Right ventricle myocardium superior (tissue), 1 donor: Measurements from ENCODE around the gene FCHSD2. TPM values are rescaled to one million over a fixed set of nuclear protein-coding genes. Genes with fewer than 3 reads are reported as not detected.
A peak's percentile ranks its signal among the peaks of the same experiment; 100 is the strongest.
"Not testable (repeated sequence)": the region's sequence is repeated elsewhere in the genome, so short reads cannot be mapped to it uniquely, and the experiment has no call there.

Experiments used
- ATAC-seq: fragments of 200-7000 bp; cut with Tn5 transposase; one replicate; pipeline ENCODE4 v1.9.1; 2020; ENCODE audit warnings: mild to moderate bottlenecking; ENCODE audit not compliant: poor library complexity
- DNase-seq: peaks from one replicate; pipeline ENCODE4 v3.0.0-alpha.2; 2020
- intact Hi-C: fragments of 100-400 bp; cut with DNase I; formaldehyde crosslinking; loops from one replicate; pipeline ENCODE4 v1.11.2; 2022
- total RNA-seq: library from RNA; stranded (reverse); fragmentation: NEBNext Ultra II Directional; extraction: Animal tissue kit (Norgen Biotek cat#: 25700); gene quantifications from one replicate; pipeline ENCODE4 v1.2.1, GENCODE V29; 2021
- donor health status: DM: no; HTN: yes; CAD: no; lungs with severe emphysema.

FCHSD2 gene
- total RNA-seq, 1 donor from 2014 or later = 40.4 TPM

DNA sequence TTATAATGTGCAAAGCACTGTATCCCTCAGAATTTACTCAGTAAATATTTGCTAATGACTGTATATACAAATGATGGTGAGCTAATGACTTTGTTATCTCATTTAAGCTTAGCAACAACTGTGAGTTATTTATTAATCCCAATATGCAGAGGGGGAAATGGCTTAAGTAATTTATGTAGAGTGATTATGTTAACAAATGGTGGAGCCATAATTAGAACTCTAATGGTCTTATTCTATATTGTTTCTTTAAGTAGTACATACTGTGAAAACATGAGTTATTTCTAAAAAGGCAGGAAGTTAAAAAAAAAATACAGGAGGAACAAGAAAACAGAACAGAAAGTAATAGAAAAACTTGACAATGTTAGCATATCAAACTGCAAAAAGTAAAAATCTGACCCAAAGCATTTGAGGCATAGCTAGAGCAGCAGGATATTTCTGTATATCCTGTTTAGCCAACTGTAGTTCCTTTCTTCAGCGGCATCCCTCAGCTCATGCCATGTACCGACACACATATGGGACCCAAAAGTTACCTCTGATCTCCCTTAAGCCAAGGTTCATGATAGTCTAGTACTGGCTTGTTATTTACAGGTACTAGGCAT, 94.2 kb downstream of the FCHSD2 start:
- ATAC-seq (peak; percentile 43), DNase-seq (no peak)
- intact Hi-C loops = no loop called here

DNA sequence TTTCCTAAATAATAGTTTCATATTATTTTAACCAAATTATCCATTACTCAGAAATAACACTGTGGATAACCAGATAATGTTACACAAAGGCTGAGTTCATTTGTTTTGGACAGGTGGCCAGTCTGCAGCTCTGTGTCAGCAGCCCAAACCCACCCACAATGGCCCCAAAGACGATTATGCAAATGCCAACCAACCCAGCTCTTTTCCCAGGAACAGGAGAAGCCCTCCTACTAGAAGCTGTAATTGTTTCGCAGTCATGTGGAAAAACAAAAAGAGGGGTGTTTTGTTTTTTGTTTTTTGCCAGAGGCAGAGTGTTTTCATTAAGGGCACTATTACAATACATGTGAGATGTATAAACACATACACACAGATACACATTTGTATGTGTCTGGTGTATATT, 102.1 kb downstream of the FCHSD2 start:
- DNase-seq = no peak
- intact Hi-C loops = no loop called here
- ATAC-seq = no peak

DNA sequence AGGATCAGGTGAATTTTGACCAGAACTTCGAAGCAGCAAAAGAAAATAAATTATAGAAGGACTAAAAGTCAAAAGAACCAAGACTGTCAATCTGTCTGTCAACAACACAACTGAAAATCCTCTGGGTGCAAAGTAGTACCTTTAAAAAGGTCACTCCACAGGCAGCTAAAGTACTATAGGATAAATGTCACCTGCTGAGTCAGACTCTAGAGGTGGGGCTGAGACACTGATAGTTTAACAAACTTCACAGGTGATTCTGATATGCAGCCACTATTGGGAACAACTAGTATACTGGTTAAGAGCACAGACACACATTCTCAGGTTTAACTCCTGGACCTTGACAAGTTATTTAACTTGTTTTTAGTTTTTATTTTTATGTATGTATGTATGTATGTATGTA, 107.3 kb downstream of the FCHSD2 start:
- DNase-seq = no peak
- no peak for ATAC-seq
- intact Hi-C loops = no loop called here

DNA sequence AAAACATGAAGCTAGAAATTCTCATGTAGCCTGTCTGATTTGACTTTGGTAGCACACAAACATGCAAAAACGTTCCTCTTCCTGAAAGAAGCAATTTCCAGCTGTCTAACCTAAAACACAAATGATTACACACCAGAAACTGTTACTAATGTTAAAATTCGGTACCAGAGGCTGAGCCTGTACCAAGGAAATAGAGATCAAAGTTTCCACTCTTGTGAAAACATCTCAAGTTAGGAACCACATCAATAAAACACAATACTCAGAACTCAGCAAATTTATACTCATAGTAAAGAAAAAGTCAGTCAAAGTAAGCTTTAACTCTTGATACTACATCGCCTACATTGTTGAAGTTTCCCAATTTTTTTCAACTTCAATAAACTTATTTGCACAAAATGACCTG, 107.8 kb downstream of the FCHSD2 start:
- ATAC-seq = no peak
- intact Hi-C loops = no loop called here
- no peak for DNase-seq

DNA sequence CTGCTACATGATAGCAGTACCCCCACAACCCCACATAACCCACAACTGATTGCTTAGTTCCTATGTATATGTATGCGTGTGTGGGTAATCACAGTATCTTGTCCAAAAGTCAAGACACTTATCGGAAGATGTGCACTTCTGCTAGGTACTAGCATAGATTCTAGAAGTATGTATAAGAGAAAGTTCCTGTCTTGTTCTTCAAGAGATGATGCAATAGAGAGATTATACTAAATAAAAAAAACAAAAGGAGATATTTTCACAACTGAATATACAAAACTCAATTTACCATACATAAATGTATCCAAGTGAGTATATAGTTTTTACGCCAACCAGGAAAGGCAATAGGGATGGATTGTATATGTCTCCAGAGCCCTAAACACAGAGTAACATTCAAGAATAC, 112.0 kb downstream of the FCHSD2 start:
- DNase-seq (no peak), ATAC-seq (no peak)
- intact Hi-C loops = no loop called here

DNA sequence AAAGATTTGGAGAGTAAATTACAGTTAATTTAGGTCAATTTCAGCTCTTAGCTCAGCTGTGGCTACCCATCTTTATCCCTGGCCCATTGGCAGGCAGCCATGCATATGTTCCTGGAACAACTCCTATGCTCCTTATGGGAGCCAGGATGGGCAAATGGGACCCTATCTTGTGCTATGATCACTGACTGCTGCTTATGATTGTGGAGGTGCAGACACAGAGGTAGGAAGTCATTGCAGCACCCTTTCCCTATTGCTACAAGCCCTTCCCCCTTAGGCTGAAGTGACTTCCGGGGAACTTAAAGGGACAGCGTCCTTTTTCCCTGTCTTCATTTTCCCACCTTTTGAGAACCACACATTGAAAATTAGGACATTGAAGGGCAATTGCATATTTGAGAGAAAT, 112.7 kb downstream of the FCHSD2 start:
- ATAC-seq (no peak), DNase-seq (no peak)
- intact Hi-C loops = no loop called here

DNA sequence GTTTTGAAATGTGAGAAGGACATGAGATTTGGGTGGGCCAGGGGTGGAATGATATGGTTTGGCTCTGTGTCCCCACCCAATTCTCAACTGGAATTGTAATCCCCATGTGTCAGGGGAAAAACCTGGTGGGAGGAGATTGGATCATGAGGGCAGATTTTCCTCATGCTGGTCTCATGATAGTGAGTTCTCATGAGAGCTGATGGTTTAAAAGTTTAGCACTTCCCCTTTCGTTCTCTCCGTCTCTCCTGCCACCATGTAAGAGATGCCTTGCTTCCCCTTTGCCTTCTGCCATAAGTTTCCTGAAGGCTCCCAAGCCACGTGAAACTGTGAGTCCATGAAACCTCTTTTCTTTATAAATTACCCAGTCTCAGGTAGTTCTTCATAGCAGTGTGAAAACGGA, 113.5 kb downstream of the FCHSD2 start:
- intact Hi-C loops = no loop called here
- ATAC-seq = no peak
- no peak for DNase-seq

DNA sequence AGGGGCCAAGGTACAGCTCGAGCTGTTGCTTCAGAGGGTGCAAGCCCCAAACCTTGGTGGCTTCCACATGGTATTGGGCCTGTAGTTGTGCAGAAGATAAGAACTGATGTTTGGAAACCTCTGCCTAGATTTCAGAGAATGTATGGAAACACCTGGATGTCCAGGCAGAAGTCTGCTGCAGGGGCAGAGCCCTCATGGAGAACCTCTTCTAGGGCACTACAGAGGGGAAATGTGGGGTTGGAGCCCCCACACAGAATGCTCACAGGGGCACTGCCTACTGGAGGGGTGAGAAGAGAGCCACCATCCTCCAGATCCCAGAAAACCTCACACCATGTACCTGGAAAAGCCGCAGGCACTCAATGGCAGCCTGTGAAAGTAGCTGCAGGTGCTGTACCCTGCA, 114.3 kb downstream of the FCHSD2 start:
- intact Hi-C loops, DNase-seq, ATAC-seq: not testable (repeated sequence)

DNA sequence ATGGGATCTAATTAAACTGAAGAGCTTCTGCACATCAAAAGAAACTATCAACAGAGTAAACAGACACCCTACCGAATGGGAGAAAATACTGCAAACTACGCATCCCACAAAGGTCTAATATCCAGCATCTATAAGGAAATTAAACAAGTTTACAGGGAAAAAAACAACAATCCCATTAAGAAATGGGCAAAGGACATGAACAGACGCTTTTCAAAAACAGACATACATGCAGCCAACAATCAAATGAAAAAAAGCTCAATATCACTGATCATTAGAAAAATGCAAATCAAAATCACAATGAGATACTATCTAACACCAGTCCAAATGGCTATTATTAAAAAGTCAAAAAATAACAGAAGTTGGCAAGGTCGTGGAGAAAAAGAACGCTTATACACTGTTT, 117.5 kb downstream of the FCHSD2 start:
- ATAC-seq (no peak), DNase-seq (no peak)
- intact Hi-C loops = no loop called here

DNA sequence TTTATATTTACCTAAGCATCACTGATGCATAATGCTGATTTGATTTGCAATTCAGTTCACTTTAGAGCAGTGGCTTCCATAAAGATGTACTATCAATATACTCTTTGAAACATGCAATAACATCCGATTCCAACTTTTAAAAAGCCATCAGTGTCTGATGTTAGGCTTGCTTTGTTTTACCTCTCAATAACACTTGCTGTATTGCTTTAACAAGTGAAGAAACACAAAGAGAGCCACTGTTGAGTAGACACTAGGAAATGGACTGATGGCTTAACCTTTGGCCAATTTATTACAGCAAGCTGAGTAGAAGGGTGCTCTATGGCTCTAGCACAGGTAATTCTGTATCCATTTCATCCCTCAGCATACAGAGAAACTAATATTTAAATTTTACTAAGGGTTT, 122.1 kb downstream of the FCHSD2 start:
- ATAC-seq = no peak
- intact Hi-C loops = no loop called here
- no peak for DNase-seq

DNA sequence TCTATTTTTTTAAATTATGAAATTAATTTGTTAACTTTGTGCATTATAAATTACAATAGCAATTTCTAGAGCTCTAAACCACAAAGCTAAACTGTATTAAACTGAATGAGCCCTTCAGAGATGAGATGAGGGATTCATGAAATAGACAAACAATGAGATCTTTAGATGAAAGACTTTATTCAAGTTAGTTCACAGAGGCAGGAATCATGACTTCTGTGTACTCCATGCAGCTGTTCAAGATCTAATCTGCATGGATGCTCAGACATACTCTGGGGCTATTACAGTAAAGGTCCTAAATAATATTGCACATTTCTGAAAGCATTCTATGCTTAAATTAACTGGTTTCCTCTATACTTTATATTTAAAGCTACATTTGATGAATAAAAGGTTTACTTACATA, 122.7 kb downstream of the FCHSD2 start:
- DNase-seq (no peak), ATAC-seq (no peak)
- intact Hi-C loops = no loop called here

DNA sequence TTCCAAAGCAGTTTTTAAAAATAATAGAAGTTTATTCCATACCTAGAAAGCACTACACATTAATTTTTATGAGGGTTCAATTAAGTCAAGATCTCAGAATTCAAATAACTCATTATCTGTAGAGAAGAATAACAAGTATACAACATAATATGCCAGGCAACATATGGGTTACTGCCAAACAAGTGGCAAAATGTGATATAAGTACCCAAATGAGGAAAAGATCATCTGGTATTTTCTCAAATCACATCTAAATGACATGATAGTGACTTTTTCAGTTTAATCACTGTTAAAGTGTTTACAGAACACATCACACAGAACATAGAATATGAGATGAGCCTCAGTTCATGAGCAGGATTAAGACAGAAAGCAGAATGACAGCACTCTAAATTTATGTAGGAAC, 123.3 kb downstream of the FCHSD2 start:
- no peak for ATAC-seq
- intact Hi-C loops = no loop called here
- DNase-seq = no peak

DNA sequence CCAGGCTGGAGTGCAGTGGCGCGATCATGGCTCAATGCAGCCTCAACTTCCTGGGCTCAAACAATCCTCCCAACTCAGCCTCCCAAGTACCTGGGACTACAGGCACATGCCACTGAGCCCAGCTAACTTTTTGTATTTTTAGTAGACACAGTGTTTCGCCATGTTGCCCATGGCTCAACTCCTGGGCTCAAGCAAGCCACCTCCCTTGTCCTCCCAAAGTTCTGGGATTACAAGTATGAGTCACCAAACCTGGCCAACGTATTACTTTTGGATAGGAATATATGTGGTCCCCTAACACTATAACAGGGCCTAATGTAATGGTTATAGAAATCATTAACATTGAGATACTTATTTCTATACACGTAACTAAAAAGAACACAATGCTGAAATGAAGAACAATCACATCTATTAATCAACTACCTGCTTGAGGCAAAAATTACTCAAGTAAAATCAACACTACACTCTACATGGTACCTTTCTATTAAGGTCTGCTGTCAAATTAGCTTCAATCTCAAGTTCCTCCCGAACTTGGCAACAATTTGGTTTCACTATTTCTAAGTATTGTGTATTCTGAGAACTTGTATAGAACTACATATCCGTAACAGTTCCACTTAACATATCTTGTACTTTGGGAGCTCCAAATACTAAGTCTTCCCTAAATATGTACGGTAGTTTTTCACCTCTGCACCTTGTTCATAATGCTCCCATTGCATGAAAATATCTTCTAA, 124.9 kb downstream of the FCHSD2 start:
- intact Hi-C loops = no loop called here
- no peak for ATAC-seq
- no peak for DNase-seq

DNA sequence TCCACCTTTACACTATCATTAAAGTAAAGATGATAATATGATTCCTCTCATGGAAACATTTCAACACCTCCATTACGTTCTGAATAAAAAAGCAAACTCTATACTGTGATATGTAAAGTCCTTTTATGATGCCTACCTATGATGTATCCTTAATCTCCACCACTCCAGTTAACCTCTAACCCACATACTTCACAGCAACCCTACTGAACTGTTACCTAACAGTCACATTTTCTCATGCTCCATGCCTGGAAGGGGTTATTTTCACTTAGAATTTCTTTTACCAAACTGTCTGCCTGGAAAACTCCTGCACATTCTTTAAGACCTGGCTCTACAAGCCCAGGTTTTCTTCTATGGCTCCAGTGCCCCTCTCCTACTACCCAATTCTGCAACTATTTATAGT, 129.1 kb downstream of the FCHSD2 start:
- DNase-seq = no peak
- intact Hi-C loops = no loop called here
- peak; percentile 48 for ATAC-seq

DNA sequence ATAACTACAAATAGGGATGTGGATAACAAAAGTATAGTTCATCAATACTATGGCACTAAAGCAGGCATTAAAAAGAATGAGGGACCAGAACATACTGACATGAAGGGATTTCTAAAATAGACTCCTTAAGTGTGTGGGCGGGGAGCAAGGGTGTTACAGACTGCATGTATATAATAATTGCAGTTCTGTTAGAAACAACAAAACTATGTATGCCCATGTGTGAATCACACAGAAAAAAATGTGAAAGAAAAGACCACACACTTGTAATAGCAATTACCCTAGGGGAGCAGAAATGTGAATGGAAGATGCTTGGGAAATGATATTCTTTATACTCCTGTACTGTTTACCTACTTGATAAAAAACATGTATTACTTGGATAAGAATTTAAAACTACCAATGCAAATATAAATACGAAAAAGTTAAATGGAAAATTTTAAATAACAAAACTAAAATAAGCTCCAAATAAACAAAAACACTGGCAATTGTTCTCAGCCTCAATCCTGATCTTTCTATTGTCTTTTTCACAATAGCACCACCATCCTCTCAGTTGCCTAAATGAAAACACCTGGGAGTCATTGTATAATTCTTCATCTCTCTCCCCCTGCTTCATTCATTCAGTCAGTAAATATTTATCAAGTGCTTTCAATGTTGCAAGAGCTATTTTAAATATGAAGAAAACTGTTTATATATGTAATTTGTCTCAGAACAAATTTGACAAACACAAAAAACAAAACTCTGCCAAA, 129.8 kb downstream of the FCHSD2 start:
- no peak for ATAC-seq
- intact Hi-C loops = no loop called here
- no peak for DNase-seq

DNA sequence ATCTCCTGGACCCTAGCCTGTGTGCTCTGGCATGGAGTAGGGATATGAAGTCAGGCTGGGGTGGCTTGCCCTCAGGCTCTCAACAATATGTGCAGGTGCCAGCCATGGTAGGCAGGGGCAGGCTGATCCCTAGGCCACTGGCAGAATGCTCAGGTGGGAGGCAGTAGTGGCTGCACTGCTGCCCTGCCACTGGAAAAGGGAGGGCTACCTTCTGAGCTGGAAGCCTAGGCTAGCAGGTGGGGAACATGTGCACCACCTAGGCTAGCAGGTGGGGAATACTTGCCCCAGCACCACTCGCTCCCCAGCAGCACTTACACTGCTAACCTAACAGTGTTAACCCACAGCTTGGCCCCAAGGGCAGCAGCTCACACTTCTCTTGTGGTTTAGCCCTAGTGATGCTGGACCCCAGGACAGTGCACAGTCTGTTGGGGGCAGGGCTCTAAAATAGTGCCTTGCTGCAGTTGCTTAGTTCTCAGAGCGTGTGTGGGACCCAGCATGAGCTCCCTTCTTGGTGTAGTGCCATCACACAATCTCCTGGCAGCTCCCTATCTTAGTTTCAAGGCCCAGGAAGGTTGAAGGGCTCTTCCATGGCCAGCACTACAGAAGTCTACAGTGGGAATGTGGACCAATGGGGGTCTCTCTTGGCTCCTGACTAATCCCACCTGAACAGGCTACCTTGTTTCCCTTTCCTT, 130.8 kb downstream of the FCHSD2 start:
- DNase-seq (no peak), ATAC-seq (peak; percentile 39)
- intact Hi-C loops = no loop called here

DNA sequence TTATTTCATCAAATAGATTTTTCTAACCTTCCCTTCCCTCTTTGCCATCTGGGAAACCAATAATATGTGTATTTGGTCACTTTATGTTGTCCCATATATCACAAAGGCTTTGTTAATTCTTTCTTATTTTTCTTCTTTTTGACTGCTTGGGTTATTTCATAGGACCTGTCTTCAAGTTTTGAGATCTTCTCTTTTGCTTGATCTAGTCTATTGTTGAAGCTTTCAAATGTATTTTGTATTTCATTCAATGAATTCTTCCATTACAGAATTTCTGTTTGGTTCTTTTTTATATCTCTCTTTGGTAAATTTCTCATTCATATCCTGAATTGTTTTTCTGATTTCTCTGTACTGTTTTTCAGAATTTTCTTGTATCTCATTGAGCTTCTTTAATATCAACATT, 132.1 kb downstream of the FCHSD2 start:
- intact Hi-C loops = no loop called here
- DNase-seq = no peak
- no peak for ATAC-seq

DNA sequence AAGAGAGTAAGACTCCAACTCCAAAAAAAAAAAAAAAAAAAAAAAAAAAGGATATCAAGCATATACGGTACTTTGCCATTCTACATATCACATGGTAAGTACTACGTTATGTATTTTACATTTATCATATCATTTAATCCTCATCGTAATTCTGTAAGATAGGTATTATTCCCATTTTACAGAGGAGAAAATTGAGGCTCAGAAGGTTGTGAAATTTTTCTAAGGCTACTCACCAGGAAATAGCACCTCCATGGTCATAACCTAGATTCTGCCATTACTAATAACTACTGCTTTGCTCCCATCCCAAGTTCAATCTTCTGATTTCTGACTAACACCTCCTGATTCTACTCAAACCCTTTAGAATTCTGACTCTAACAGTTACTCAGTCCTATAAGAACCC, 138.0 kb downstream of the FCHSD2 start:
- intact Hi-C loops = no loop called here
- no peak for DNase-seq
- ATAC-seq = no peak

DNA sequence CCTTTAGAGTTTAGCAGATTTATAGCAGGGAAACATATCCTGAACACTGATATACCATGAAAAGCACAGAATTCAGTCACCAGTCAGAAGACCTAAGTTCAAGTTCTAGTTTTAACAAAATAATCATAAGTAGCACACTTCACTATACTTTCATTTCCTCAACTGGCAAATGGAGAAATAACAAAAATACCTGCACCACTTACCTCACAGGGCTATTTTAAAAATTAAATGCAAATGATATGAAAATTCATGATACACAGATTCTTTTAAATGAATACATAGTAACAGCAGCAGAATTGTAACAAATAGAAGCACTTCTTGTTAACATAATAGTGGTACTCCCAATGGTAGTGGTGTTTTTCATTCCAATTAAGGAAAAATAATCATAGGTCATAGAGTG, 139.0 kb downstream of the FCHSD2 start:
- intact Hi-C loops = no loop called here
- DNase-seq (no peak), ATAC-seq (no peak)

DNA sequence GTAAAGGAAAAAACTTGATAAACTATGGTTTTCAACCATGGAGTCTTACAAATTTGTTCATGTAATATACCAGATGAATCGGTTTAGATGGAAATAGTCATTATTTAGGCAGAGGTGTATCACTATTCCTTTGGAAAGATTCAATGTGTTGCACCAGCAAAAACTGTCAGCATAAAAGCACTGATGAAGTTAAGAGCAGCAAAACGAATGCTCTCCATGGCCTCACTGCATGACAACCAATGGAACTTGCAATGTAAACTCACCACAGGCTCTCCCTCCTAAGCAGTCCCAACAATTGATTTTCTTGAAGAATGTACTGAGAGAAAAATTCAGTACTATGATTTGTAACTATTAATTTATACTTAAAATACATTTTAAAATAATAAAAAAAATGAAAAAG, 139.9 kb downstream of the FCHSD2 start:
- intact Hi-C loops = no loop called here
- no peak for DNase-seq
- no peak for ATAC-seq
